Measurements from ENCODE around the gene HYDIN.
"Not testable (repeated sequence)": the region's sequence is repeated elsewhere in the genome, so short reads cannot be mapped to it uniquely, and the experiment has no call there.

DNA sequence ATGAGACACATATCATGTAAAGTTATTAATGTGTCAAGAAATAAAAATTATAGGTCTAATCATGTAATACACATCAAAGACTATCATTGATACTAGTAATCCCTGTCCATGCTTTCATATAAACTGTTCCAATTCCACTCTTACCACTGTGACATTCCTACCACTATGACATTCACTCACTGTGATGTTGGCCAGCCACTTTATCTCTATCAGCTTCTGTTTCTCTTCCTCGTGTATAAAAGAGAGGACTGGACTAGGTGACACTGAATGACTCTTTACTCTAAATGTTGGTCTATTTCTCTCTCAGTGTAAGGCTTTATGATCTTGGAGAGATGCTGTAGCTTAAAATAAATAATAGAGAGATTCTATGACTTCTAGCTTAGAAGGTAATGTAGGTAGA is 150.3 kb downstream of the HYDIN start:
- TF ChIP-seq CTCF (IDR thresholded peaks at IDR 0.05; ENCODE audit: poor library complexity, severe bottlenecking); EP300 (conservative IDR thresholded peaks at IDR 0.05; ENCODE audit: poor library complexity, severe bottlenecking); EZH2 (IDR thresholded peaks at IDR 0.05; ENCODE audit: borderline replicate concordance, insufficient read depth, low read length, poor library complexity, severe bottlenecking); REST (IDR thresholded peaks at IDR 0.05; ENCODE audit: borderline replicate concordance); POLR2AphosphoS5 (IDR thresholded peaks at IDR 0.05); MXI1 (conservative IDR thresholded peaks at IDR 0.05; ENCODE audit: poor library complexity, severe bottlenecking); TAF1 (IDR thresholded peaks at IDR 0.05; ENCODE audit: low read depth): not testable (repeated sequence)
